ENCODE measurements around the gene LRMDA. TPM values are rescaled to one million over a fixed set of nuclear protein-coding genes. Genes with fewer than 3 reads are reported as not detected.

The LRMDA gene
- total and polyA plus RNA-seq, 2 of the 8 experiments (the other 6 are each of a cell fraction or from before 2014, with no cell fraction given): 0.86 to 2.8 TPM

- TF ChIP-seq RNF2 (IDR thresholded peaks at IDR 0.05; ENCODE audit: borderline replicate concordance, low read depth, low read length, missing control alignments, poor library complexity, severe bottlenecking): no peak
These were observed 249.9 kb downstream of the LRMDA start (continued) for GRCh38 chr10:75681334-75681733.
